Measurements from ENCODE around the gene DNASE1L3.

The DNASE1L3 gene

GRCh38 chr3:58209933-58210332 is 839 bp downstream of the DNASE1L3 start:
- H3K9me3 ChIP-seq (ENCODE audit: control insufficient read depth, insufficient read depth, low read length), result no peaks in the 10 kb centered on the region
- H3K9me2 ChIP-seq (replicated peaks; ENCODE audit: control insufficient read depth, low read length), result no peaks in the 10 kb centered on the region
- 0 out of 2 replicates have a peak, but pooled peaks cover 2% of the 10 kb centered on the region for H3F3A ChIP-seq (ENCODE audit: control insufficient read depth, insufficient read depth)
- TF ChIP-seq CTCF (IDR thresholded peaks at IDR 0.05; ENCODE audit: low read depth, low read length, poor library complexity, severe bottlenecking) (no peak), EZH2phosphoT487 (IDR thresholded peaks at IDR 0.05; ENCODE audit: borderline replicate concordance, low read length) (no peak)
- no peaks in the 10 kb centered on the region for H3K79me2 ChIP-seq (ENCODE audit: control insufficient read depth, low read length)
- H3K4me1 ChIP-seq (ENCODE audit: control insufficient read depth, low read length), result peaks cover 12% of the 10 kb centered on the region
- no peak overlapping the region for H3K4me2 ChIP-seq (ENCODE audit: low read length)
- no peaks in the 10 kb centered on the region for H3K27me3 ChIP-seq (ENCODE audit: control insufficient read depth, low read length)
- H3K27ac ChIP-seq (ENCODE audit: low read depth, low read length), result no peak overlapping the region
- no peak overlapping the region for H3K4me3 ChIP-seq (ENCODE audit: low read length)
- no peaks in the 10 kb centered on the region for H3K36me3 ChIP-seq (ENCODE audit: control insufficient read depth, low read length)
- no peaks in the 10 kb centered on the region for H4K20me1 ChIP-seq (ENCODE audit: control insufficient read depth, insufficient read depth, low read depth, low read length)

DNA sequence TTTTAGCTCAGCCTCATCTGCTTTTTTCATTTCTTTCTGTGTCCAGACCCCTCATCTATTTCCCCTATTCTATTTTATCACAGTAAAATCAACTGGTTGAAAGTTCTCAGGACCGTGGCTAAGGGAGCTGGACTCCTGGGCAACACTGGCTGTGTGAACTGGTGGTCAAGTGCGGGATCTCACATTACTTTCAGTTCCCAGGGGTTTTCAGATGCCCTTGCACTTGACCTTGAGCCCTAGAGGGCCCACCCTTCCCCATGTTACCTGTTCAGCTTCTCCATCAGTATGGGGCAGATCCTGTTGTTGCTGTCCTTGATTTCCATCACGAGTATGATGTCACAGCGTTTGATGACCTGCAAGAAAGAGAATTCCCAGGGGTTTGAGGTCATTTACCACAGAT is 2.8 kb downstream of the DNASE1L3 start:
- Histone ChIP-seq H3K27ac (ENCODE audit: low read depth, low read length) (no peak overlapping the region), H3K79me2 (ENCODE audit: control insufficient read depth, low read length) (no peaks in the 10 kb centered on the region), H3K4me2 (ENCODE audit: low read length) (no peak overlapping the region), H3K36me3 (ENCODE audit: control insufficient read depth, low read length) (no peaks in the 10 kb centered on the region), H3K4me1 (ENCODE audit: control insufficient read depth, low read length) (peaks cover 5% of the 10 kb centered on the region), H4K20me1 (ENCODE audit: control insufficient read depth, insufficient read depth, low read depth, low read length) (no peaks in the 10 kb centered on the region), H3K9me3 (ENCODE audit: control insufficient read depth, insufficient read depth, low read length) (no peaks in the 10 kb centered on the region), H3K4me3 (ENCODE audit: low read length) (no peak overlapping the region), H3K27me3 (ENCODE audit: control insufficient read depth, low read length) (no peaks in the 10 kb centered on the region), H3F3A (ENCODE audit: control insufficient read depth, insufficient read depth) (0 out of 2 replicates have a peak, but pooled peaks cover 2% of the 10 kb centered on the region), H3K9me2 (replicated peaks; ENCODE audit: control insufficient read depth, low read length) (no peaks in the 10 kb centered on the region)
- TF ChIP-seq CTCF (IDR thresholded peaks at IDR 0.05; ENCODE audit: low read depth, low read length, poor library complexity, severe bottlenecking) (no peak), EZH2phosphoT487 (IDR thresholded peaks at IDR 0.05; ENCODE audit: borderline replicate concordance, low read length) (no peak)

DNA sequence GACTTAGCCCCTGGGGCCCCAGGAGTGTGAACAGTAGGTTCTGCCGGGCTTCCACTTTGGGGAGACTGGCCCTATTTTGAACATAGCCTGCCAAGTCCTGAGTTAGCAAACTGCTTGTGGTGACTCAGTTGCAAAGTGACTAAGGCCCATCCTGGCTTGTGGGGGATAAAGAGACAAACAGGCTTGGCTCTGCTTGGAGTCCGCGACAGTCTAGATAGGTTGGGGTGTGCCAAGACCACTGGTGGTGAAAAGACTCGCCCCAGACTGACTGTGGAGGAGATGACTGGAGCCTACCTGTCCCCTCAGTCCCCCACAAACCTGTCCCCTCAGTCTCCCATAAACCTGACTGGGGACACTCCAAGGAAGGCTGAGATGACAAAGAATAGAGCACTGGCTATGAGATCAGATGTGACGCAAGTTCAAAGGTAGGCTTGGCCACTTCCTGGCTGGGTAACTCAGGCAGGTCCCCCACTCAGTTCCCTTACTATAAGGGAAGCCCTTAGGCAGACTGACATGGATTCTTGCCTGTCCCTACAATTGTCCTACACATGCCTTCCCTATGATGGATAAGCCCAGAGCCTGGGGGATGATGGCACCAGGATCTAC is 4.3 kb downstream of the DNASE1L3 start:
- peaks cover 17% of the 10 kb centered on the region for H3K4me1 ChIP-seq (ENCODE audit: control insufficient read depth, low read length)
- H3K79me2 ChIP-seq (ENCODE audit: control insufficient read depth, low read length), result no peaks in the 10 kb centered on the region
- no peaks in the 10 kb centered on the region for H4K20me1 ChIP-seq (ENCODE audit: control insufficient read depth, insufficient read depth, low read depth, low read length)
- H3K27ac ChIP-seq (ENCODE audit: low read depth, low read length), result no peak overlapping the region
- no peaks in the 10 kb centered on the region for H3K27me3 ChIP-seq (ENCODE audit: control insufficient read depth, low read length)
- H3F3A ChIP-seq (ENCODE audit: control insufficient read depth, insufficient read depth), result peaks cover 2% of the 10 kb centered on the region; the same call in 1 of the 2 replicates
- H3K36me3 ChIP-seq (ENCODE audit: control insufficient read depth, low read length), result no peaks in the 10 kb centered on the region
- TF ChIP-seq CTCF (IDR thresholded peaks at IDR 0.05; ENCODE audit: low read depth, low read length, poor library complexity, severe bottlenecking) (no peak), EZH2phosphoT487 (IDR thresholded peaks at IDR 0.05; ENCODE audit: borderline replicate concordance, low read length) (no peak)
- H3K4me2 ChIP-seq (ENCODE audit: low read length), result no peak overlapping the region
- no peaks in the 10 kb centered on the region for H3K9me2 ChIP-seq (replicated peaks; ENCODE audit: control insufficient read depth, low read length)
- H3K9me3 ChIP-seq (ENCODE audit: control insufficient read depth, insufficient read depth, low read length), result peaks cover 2% of the 10 kb centered on the region; the same call in 1 of the 2 replicates
- H3K4me3 ChIP-seq (ENCODE audit: low read length), result no peak overlapping the region
